HL-60/S4 treated with retinoic acid at 250 ng/mL for 4 days and 3 days (cell line): ENCODE measurements around the gene TMPO.
"Not testable (repeated sequence)": the region's sequence is repeated elsewhere in the genome, so short reads cannot be mapped to it uniquely, and the experiment has no call there.

Source experiments
- in situ Hi-C: fragments of 300-500 bp; cut with MboI; formaldehyde crosslinking; loops from 2 replicates; pipeline ENCODE4 v1.7.0; 2022; ENCODE audit warnings: low sequenced_read_pairs

The TMPO gene

DNA sequence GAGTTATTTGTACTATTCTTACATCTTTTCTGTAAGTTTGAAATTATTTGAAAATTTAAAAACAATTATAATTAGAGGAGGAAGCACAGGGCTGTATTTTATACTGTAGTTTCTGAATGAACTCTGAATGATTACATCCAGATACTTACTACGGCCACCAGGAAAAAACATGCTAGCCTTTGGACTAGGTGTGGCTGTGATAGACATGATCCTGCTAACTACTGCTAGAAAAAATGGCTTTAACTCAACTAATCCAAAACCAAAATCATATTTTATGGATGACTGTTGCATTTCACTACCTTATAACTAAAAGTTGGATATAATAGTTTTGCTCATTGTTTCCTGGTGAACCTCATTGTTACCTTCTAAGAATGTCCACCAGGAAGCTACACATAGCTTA is 63.0 kb downstream of the TMPO start:
- in situ Hi-C loops, result no loop called here

DNA sequence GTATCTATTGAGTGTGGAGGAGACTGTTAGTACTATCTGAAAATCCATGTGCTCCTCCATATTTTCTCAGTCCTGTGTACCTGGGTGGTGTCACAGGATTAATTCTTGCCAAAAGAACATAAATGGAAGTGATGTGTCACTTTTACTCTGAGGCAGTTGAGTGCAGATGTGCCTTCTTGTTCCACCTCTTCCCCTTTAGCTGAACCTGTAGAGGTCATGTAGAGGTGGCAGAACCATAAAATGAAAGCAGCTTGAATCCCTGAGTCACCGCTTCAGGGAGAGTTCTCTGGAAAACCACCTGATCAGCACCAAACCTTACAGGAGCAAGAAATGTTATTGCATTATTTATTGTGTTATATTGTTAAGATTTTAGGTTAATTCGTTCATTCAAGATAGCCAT is 63.4 kb downstream of the TMPO start:
- in situ Hi-C loops, result no loop called here

DNA sequence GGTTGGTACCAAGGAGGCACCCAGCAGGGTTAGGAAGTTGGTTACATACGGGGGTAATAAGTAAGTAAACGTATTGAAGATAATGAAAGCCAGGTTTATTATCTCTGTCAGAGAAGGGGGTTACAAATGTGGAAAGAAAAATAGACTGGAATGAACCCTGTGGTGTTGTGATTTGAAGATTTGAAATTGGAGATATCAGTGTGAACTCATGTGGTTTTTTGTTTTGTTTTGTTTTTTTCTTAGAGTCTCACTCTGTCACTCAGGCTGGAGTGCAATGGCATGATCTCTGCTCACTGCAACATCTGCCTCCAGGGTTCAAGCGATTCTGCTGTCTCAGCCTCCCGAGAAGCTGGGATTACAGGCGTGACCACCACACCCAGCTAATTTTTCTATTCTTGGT is 64.0 kb downstream of the TMPO start:
- in situ Hi-C loops, result no loop called here

DNA sequence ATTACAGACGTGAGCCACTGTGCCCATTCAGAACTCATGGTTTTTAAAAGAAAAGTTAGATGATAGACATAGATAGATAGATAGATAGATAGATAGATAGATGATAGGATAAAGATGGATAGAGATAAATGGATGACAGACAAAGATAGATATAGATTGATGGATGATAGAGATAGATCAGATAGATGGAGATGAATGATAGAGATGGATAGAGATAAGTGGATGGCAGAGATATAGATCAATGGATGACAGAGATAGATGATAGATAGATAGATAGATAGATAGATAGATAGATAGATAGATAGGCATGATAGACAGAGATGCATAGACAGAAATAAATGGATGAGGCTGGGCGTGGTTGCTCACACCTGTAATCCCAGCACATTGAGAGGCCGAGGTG is 64.4 kb downstream of the TMPO start:
- in situ Hi-C loops, result no loop called here

DNA sequence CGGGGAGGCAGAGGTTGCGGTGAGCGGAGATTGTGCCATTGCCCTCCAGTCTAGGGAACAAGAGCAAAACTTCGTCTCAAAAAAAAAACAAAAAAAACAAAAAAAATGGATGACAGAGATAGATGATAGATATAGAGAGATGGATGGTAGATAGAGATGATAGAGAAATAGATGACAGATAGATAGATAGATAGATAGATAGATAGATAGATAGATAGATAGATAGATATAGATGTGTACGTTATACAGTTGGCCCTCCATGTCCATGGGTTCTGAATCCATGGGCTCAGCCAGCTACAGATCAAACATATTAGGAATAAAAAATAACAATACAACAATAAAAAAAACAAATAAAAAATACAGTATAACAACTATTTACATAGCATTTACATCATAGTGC is 65.3 kb downstream of the TMPO start:
- in situ Hi-C loops, result no loop called here

DNA sequence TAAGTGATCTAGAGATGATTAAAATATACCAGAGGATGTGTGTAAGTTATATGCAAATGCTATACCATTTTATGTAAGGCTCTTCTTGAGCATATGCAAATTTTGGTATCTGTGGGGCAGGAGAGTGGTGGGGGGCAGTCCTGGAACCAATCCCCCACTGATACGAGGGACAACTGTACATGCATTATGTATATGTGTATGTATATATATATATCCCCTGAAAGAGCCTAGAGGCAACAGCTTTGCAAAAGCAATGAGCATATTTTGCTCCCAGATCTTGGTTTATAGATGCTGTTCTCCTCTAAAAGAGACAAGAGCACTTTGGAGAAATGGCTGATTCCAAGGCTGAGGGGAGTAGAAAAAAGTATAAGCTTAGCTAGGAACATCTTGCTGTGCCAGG is 65.7 kb downstream of the TMPO start:
- in situ Hi-C loops, result no loop called here

DNA sequence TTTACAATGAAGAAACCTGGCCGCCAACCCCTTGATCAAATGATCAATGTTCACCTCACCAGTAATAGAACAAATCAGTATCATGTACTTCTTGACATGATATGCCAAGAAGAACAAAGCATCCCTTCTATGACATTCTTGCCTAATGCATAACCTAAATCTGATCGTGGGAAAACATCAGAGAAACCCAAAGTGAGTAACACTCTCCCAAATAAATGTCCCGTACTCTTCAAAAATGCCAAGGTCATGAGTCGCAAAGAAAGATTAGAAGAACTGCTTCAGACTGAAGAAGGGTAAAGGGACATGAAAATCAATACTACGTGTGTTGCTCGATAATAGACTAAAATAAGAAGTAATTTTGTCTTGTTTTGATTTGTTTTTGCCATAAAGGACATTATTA is 66.7 kb downstream of the TMPO start:
- in situ Hi-C loops, result no loop called here

DNA sequence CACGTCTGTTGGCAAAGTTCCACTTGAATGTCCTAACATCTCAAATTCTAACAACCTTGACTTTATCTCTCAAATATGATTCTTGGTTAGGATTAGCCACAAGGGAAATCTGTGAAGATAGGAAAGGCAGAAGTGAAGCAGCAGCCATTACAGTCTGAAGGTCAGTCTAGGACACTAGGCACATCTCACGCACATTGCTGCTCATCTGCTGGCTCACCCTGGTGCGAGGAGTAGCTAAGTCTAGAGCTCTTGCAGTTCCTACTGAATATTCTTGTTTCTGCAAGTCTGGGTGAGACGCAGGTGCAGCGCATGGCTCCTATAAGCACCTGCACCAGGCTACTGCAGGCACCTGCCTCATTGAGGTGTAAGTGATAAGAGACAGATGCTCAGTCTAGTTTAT is 71.7 kb downstream of the TMPO start:
- in situ Hi-C loops, result no loop called here

DNA sequence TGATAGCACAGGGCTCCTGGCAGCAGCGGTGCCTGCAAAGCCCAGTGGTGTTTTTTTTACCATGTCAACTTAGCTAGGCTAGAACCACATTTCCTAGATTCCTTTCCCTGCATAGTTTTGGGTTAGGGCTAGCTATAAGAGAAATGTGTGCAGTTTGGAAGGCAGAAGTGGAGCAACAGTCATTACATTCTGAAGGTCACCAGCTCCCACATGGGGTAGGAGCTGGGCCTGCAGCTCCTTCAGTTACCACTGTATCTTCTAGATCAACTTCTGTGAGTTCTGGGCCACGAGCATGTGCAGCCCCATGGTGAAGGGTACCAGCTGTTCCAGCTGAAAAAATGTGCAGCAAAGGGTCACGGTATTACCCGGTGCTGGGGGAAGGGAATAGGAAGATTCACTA is 75.8 kb downstream of the TMPO start:
- in situ Hi-C loops, result no loop called here

DNA sequence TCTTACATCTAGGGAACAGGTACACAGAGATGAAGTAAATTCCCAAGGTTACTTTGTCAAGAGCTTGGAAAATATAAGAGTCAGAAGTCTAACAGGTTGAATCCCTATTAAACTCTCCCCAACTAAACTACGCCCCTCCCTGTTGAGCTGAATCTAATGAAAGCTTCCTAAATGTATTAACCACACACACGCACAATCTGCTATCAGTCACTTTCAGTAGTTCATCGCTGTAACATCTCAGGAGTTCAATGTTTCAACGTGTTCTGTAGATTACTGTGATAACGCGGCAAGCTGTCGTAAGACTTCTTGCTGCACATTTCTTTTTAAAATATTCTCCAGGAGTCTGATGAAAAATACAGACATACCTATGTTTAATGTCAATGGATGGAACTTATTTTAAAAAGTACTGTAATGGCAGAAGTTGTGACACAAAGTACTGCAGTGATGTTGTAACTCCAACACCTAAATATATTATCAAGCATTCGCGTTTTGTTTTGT is 77.5 kb downstream of the TMPO start:
- in situ Hi-C loops, result no loop called here

DNA sequence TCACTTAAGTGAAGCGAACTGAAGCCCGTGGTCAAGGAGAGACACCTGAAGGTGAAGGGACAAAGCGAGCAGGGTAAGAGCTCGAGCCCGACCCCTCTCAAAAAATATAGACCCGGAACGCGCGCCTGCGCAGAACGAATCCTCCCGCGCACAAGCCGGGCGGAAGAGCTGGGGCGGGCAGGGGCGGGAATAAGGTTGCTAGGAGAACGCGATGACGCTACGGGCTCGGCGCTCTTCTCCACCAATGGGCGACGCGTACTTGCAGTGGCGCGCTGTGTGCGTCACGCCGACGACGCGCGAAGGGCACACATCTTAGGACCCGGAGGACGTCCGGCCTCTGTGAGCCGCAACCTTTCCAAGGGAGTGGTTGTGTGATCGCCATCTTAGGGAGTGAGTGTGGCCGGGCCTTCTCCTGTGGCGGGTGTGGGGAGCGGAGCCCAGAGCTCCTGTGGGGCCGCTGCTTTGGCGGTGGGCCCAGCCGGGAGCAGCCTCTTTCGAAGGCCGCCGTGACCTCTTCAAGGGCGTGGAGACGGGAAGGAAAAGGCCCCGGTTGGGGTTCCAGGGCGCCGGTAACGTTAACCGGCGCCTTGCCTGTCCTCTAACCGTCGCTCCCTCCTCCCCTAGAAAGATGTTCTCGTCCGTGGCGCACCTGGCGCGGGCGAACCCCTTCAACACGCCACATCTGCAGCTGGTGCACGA is 78.1 kb downstream of the TMPO start, which contains the start of gene SLC25A3:
SLC25A3 (plus strand) TSS at position 336 of the 699 bp plus-strand sequence; CDS start at position 629, 293 bp downstream.
- in situ Hi-C loops, result no loop called here

DNA sequence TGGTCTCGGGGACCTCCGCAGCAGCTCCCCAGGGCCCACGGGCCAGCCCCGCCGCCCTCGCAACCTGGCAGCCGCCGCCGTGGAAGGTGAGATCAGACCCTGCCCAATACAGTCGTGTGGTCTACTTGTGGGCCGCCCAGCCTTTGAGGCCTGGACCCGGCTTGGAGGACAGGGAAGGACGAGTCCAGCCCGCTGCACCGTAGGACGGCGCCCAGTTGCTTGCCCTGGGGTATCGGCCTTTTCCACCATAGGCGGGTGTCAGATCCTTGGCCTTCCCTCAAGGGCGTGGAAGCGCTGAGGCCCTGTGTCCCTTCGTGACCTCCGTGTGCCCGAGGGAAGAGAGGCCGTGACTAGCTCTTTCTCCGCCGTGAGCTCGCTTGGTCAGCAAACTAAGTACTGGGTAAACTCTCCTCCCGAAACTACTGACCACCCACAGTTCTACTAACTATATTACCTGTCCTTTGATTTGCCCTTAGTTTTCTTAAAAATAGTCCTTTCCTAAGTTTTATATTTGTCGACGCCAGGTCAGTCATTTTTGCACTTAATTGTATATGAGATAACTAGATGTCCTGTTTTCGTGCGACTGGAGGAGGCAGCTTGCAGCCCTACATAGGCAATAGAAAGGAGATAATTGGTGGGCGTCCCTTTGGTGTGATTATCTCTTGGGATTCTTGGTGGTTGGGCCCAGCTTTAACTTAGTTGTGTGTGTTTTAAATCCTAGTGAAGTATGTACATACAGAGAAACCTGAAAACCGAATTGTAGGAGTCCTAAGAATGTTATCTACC is 78.9 kb downstream of the TMPO start:
- in situ Hi-C loops, result no loop called here

DNA sequence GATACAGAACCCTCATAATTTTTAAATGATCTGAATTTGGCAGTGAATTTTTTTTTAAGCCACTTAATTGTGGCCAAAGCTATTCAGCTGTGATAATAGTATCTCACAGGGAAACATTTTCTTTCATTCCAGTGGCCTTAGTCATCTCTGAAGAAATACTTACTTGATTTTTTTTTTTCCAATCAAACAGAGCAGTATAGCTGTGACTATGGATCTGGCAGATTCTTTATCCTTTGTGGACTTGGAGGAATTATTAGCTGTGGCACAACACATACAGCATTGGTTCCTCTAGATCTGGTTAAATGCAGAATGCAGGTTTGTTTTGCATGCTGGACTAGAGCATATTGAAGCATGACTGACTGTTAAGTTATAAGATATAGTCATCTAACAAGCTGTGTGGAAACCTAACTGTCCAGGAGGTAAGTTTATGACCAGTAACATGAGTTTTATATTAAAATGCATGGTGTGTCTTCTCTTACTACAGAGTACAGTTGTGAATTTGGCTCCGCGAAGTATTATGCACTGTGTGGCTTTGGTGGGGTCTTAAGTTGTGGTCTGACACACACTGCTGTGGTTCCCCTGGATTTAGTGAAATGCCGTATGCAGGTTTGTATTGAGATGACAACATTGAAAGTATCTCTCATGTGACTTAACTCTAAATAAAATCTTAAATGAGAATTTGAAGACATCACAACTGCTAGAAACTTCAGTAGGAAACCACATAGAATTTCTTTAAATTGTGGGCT is 80.0 kb downstream of the TMPO start:
- in situ Hi-C loops, result no loop called here

DNA sequence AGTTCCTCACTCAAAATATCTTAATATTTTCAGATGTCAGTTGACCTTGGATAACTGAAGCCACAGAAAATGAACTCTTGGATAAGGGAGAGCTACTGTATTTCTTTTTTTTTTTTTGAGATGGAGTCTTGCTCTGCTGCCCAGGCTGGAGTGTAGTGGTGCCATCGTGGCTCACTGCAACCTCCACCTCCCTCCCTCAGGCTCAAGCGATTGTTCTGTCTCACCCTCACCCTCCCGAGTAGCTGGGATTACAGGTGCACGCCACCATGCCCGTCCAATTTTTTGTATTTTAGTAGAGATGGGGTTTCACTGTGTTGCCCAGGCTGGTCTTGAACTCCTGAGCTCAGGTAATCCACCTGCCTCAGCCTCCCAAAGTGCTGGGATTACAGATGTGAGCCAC is 81.9 kb downstream of the TMPO start:
- in situ Hi-C loops, result not testable (repeated sequence)
